GM19463 (cell line): ENCODE data around the gene KCTD6.
A peak's percentile ranks its signal among the peaks of the same experiment; 100 is the strongest.

ENCODE experiments used
- ATAC-seq: cut with Tn5 transposase; IDR thresholded peaks from one replicate; pipeline ENCODE4 v1.9.1; 2021; ENCODE audit warnings: mild to moderate bottlenecking, moderate library complexity; ENCODE audit not compliant: unreplicated experiment

The KCTD6 gene

DNA sequence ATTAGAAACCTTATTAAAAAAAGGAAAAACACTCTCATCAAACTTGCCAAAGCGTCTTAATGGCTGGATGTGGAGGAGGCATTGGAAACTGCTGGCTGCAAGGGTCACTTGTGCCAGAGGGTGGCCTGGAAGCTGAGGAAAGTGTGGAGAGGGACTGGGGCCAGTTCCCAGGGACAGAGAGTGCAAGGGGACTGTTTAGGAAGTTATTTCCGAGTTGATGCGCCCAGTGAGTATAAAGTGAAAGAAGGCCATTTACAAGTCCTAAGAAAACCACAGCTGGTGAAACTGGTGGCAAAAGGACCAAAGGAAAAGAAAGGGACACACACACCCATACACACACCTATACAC lies 7.2 kb upstream of the KCTD6 start:
- ATAC-seq = no peak

DNA sequence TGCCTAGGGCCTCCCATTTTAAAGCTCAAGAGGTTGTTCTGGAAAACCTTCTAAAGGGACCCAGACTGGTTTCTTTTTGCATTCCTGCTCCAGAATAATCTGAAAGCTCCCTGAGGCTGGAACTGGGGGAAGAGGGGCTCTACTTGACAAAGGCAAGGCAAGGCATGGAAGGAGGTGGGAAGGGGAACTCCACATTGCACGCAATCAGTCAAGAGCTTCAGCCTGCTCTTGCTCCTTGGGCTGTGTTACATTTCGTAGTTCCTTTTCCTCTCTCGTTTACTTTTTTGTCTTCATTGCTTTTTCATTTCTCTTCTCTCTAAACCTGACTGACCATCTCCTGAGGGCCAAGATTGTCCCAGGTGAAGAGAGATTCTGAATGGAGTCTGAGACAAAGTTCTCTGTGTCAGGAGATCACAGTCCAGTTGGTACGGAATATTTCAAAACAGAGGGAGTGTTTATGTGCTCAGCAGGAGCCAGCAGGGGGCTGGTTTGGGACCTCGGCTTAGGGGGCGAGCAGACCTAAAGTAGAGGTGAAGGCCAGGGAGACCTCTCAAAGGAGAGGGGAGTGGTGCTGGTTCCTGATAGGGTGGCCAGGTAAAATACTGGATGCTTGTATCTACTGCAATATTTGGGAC lies 6.0 kb upstream of the KCTD6 start:
- ATAC-seq = no peak

GRCh38 chr3:58487140-58487886 lies 4.6 kb upstream of the KCTD6 start:
- ATAC-seq = no peak

DNA sequence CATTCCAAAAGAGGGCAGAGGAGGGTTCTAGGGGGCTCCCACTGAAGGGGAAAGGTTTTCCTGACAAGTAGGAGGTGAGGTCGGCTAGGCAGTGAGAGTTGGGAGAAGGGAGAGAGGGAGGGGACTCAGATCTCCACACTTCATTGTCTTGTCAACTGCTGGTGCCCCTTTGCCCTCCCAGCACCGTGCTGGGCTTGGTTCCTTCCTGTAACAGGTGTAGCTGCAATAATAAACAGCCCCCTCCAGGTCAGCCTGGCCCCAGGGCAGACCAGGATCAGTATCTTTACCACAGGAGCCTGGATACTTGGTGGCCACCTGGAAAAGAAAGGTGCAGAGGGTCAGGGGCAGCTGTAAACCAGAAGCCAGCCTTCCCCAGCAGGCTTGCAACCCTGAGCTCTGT lies 2.9 kb upstream of the KCTD6 start:
- no peak for ATAC-seq

- no peak for ATAC-seq
These were observed 915 bp upstream of the KCTD6 start for GRCh38 chr3:58490860-58491501.

GRCh38 chr3:58492494-58492905 lies 604 bp downstream of the KCTD6 start:
- ATAC-seq = no peak

DNA sequence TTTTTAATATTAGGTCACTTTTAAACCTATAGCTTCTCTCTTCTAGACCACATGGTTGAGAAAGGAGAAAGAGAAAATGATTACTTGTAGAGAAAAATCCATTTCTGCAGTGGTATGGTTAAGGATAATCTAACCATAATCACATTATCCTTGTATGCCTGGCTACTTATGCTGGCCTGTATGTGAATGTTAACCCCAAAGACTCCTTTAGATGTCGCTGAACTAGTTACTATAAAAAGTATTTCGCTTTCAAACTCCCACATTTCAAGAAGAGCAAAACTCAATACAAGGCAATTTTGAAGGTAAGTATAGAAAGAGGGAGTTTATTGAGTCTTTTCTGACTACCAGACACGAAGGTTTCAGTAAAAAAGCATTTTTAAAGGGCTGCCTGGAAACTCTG lies 2.2 kb downstream of the KCTD6 start:
- ATAC-seq = no peak

- ATAC-seq = no peak
These were observed 3.2 kb downstream of the KCTD6 start for GRCh38 chr3:58495101-58495500.

DNA sequence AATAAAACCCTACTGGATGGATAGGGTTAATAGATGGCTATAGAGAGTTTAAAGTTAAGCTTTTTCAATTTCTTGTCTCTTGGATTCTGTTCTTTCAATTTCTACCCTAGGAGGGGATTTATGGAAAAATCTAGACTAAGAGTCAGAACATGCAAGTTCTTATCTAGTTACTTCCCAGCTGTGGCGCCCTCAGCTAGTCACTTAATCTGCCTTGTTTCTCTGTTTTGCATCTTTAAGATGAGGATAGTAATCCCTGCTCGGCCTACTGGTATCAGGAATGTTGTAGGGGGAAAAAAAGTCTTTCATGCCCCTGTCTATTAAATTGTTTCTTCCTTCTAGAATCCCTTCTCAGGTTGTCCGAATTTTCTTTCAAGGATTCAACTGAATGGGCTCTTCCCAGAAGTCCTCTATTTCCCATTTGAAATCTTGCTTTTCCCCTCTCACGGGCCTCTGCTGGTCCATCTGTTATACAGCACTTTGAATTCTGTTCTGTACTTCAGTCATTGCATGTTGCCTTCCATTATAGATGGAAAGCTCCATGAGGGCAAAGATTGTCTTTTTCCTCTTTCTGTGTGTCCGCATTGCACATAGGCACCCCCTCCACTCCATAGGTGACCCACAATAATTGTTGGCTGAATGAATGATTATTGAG lies 4.4 kb downstream of the KCTD6 start:
- ATAC-seq = no peak

GRCh38 chr3:58497097-58497496 lies 5.2 kb downstream of the KCTD6 start:
- ATAC-seq = no peak

GRCh38 chr3:58502872-58503271 lies 11.0 kb downstream of the KCTD6 start:
- ATAC-seq = no peak

GRCh38 chr3:58507356-58508078 lies 15.6 kb downstream of the KCTD6 start:
- ATAC-seq = no peak

GRCh38 chr3:58508437-58508836 lies 16.5 kb downstream of the KCTD6 start:
- ATAC-seq = no peak

DNA sequence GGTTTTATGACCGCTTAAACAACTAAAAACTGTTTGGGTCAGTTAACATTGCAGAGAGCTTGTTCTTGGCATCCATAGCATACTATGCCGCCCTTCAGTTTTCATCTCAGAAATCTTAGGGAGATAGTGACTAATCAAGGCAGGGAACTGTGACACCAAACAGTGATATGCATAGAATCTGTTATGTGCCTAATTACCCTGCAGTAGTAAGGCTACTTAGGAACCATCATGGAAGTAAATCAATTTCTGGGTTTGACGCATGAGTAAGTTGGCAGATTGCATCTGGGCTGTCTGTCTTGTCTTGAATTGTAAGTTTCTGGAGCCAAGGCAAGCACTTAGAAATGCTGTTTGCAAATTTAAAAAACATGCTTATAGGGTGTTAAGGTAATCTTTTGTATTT lies 22.5 kb downstream of the KCTD6 start:
- ATAC-seq = no peak

DNA sequence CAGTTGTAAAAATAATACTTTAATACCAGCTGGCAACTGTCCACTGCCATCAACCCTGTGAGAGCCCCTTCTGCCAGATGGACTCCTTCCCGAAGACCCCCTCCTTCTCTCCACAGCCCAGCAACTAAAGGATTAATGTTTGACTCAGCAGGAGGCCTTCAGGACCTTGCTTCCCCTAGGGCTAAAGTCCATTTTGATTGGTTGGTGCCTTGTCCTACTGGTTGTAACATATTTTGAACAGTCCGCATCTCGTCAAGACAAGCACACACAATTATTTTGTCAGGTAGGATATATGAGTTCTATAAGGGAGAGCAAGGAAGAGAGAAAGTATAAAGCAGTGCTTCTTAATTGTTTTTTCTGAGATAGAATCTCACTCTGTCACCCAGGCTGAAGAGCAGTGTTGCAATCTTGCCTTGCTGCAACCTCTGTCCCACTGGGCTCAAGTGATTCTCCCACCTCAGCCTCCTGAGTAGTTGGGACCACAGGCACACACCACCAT lies 26.4 kb downstream of the KCTD6 start:
- no peak for ATAC-seq

DNA sequence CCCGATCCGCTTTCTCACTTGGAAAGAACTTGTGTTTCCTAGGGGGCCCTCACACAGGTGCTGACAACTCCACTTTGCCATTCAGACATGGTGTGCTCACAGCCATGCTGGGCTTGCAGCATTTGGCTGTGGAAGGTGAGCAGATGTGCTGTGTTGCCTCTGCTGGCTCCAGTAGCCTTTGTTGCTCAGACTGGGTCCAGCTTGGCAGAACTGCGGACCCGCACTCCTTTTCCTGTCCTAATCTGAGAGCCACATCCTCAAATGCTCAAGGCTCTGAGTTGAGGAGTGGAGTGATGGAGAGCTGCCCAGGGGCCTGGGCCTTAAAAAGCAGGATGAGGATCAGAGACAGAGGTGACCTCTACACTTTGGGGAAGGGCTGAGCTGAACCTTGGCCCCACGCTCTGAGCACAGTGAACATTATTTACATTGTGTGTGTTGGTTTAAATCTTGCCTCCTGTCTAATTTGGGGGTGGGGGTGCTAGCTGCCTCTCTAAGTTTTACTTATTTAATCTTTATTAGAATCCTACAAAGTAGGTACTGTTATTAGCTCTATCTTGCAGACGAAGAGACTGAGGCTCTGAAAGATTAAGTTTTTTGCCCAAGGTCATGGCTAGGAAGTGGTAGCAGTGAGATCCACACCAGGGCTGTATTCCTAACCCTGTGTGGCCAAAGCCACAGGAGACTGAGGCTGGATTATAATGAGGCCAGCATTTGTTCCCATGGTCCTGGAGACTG lies 27.9 kb downstream of the KCTD6 start:
- no peak for ATAC-seq

GRCh38 chr3:58520403-58521335 lies 28.8 kb downstream of the KCTD6 start:
- ATAC-seq = peak; percentile 57

- ATAC-seq = no peak
These were observed 29.4 kb downstream of the KCTD6 start for GRCh38 chr3:58521336-58521670.

GRCh38 chr3:58521917-58522631 lies 30.2 kb downstream of the KCTD6 start:
- ATAC-seq = no peak
